ENCODE measurements around the gene NCAN.

The NCAN gene

GRCh38 chr19:19280561-19280960 lies 68.8 kb downstream of the NCAN start:
- no peak for DNase-seq (ENCODE audit: low read depth in 2 of 2)

GRCh38 chr19:19285686-19286085 lies 73.9 kb downstream of the NCAN start:
- no peak for DNase-seq (ENCODE audit: low read depth in 2 of 2)

GRCh38 chr19:19292607-19293006 lies 80.8 kb downstream of the NCAN start:
- DNase-seq (ENCODE audit: low read depth in 2 of 2) = no peak

GRCh38 chr19:19294914-19295313 lies 83.2 kb downstream of the NCAN start:
- no peak for DNase-seq (ENCODE audit: low read depth in 2 of 2)

GRCh38 chr19:19296953-19297689 lies 85.4 kb downstream of the NCAN start:
- DNase-seq (ENCODE audit: low read depth in 2 of 2) = no peak

- DNase-seq (ENCODE audit: low read depth in 2 of 2) = no peak
Observed at GRCh38 chr19:19297759-19298158, 86.0 kb downstream of the NCAN start.

GRCh38 chr19:19300613-19301012 lies 88.9 kb downstream of the NCAN start:
- DNase-seq (ENCODE audit: low read depth in 2 of 2) = no peak

All from stimulated activated CD8-positive, alpha-beta memory T cell treated with anti-CD3 and anti-CD28 coated beads, Interleukin-2, amount 100 ng/mL, for 1 hour (primary cell).